Mesothelial cell of epicardium (in vitro differentiated cells): Measurements from ENCODE around the gene NUP155. TPM values are rescaled to one million over a fixed set of nuclear protein-coding genes. Genes with fewer than 3 reads are reported as not detected.

Experiments used
- DNase-seq, 2 experiments: peaks; one replicate each; pipeline ENCODE4 v3.0.0; 2021; ENCODE audit warnings: low spot score in 2 of 2; ENCODE audit not compliant: unreplicated experiment in 2 of 2
- H3K27ac Mint-ChIP-seq: 2 replicates; pipeline ENCODE4 v1.8.0; 2021; ENCODE audit warnings: mixed read lengths
- H3K27me3 Mint-ChIP-seq: 2 replicates; pipeline ENCODE4 v1.8.0; 2021; ENCODE audit warnings: low read depth, mixed read lengths
- H3K36me3 Mint-ChIP-seq: 2 replicates; pipeline ENCODE4 v1.8.0; 2021; ENCODE audit warnings: mixed read lengths
- H3K4me1 Mint-ChIP-seq: 2 replicates; pipeline ENCODE4 v1.8.0; 2021; ENCODE audit warnings: mixed read lengths
- H3K4me3 Mint-ChIP-seq: 2 replicates; pipeline ENCODE4 v1.8.0; 2021; ENCODE audit warnings: mild to moderate bottlenecking, moderate library complexity, mixed read lengths
- H3K9me3 Mint-ChIP-seq: 2 replicates; pipeline ENCODE4 v1.8.0; 2021; ENCODE audit warnings: mixed read lengths
- total RNA-seq: library from RNA; stranded (reverse); gene quantifications from 3 replicates; pipeline ENCODE4 v1.2.1, GENCODE V29; 2021
- TF ChIP-seq, protein P1 (sequence below): fragments of 200-600 bp; sonication (generic); IDR thresholded peaks from one replicate; pipeline ENCODE4 v1.5.0; 2021; ENCODE audit warnings: antibody characterized with exemption; ENCODE audit not compliant: unreplicated experiment

NUP155 gene
- total RNA-seq, 1 donor from 2014 or later, result 32.9 TPM

DNA sequence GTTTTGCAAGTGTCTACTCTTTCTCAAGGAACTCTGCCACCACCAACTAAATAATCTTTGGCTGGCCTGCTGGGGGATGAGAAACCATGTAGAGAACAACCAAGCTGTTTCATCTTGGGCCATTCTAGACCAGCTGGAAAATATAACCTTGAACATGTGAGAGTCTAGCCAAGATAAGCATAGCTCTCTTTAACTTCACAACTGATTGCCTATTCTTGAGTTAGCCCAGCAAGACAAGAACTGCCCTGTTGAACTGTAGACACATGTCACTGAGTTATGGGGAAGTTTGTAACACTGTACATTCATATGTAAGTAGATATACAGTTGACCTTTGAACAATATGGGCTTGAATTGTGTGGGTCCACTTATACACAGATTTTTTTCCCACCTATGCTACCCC, 44.4 kb downstream of the NUP155 start:
- no peaks in the 10 kb centered on the region for H3K9me3 Mint-ChIP-seq
- TF ChIP-seq, protein P1, sequence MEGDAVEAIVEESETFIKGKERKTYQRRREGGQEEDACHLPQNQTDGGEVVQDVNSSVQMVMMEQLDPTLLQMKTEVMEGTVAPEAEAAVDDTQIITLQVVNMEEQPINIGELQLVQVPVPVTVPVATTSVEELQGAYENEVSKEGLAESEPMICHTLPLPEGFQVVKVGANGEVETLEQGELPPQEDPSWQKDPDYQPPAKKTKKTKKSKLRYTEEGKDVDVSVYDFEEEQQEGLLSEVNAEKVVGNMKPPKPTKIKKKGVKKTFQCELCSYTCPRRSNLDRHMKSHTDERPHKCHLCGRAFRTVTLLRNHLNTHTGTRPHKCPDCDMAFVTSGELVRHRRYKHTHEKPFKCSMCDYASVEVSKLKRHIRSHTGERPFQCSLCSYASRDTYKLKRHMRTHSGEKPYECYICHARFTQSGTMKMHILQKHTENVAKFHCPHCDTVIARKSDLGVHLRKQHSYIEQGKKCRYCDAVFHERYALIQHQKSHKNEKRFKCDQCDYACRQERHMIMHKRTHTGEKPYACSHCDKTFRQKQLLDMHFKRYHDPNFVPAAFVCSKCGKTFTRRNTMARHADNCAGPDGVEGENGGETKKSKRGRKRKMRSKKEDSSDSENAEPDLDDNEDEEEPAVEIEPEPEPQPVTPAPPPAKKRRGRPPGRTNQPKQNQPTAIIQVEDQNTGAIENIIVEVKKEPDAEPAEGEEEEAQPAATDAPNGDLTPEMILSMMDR, result no peak
- no peak overlapping the region for H3K4me3 Mint-ChIP-seq
- no peaks in the 10 kb centered on the region for H3K27me3 Mint-ChIP-seq
- H3K36me3 Mint-ChIP-seq, result peaks cover 33% of the 10 kb centered on the region
- DNase-seq, result no peak
- no peak overlapping the region for H3K27ac Mint-ChIP-seq
- H3K4me1 Mint-ChIP-seq, result no peaks in the 10 kb centered on the region

DNA sequence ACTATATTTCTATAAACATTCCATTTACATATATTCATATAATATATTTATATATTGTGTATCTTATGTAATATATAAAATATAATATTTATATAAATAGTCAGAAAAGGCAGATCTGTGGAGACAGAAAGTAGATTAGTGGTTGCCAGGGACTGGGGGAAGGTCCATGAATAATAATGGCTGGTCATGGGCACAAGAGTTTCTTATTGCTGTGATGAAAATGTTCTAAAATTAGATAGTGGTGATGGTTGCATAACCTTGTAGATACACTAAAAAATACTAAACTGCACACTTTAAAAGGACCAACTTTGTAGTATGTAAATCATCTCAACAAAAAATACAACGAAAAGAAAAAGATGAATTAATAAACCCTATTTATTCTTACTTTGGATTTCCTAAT, 47.3 kb downstream of the NUP155 start:
- TF ChIP-seq, protein P1, result no peak
- Mint-ChIP-seq H3K4me1 (no peaks in the 10 kb centered on the region), H3K4me3 (no peak overlapping the region), H3K27me3 (no peaks in the 10 kb centered on the region), H3K27ac (no peak overlapping the region), H3K36me3 (peaks cover 41% of the 10 kb centered on the region), H3K9me3 (no peaks in the 10 kb centered on the region)
- no peak for DNase-seq

DNA sequence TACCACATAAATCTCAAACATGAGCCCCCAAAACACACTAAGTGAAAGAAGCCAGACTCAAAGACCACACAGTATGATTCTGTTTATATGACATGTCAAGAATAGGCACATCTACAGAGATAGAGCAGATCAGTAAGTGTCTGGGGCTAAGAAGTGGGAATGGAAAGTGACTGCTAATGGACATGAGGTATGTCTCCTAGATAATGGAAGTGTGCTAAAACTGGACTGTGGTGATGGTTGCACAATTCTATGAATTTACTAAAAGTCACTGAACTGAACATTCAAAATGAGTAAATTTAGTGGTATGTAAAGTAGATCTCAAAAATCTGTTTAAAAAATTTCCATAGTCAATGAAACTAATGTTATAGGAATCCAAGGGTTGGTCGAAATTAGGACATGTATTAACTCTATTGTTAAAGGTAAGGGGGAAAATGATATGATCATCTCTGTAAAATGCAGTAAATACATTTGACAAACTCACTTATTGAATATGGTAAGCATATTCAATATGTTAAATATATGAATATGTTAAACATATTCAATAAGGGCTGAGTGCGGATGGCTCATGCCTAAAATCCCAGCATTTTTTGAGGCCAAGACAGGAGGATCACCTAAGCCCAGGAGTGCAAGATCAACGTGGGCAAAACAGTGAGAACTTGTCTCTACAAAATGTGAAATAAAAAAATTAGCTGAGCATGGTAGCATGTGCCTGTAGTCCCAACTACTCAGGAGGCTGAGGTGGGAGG, 51.7 kb downstream of the NUP155 start:
- H3K36me3 Mint-ChIP-seq, result peaks cover 43% of the 10 kb centered on the region

DNA sequence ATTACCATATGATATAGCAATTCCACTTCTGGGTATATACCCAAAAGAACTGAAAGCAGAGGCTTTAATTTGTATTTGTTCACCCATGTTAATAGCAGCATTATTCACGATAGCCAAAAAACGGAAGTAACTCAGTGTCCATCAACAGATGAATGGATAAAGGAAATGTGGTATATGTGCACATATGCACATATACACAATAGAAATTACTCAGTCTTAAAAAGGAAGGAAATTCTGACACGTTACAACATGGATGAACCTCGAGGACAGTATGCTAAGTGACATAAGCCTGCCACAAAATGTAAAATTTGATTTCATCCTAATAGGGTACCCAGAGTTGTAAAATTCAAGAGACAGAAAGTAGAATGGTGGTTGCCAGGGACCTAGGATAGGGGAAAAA, 54.9 kb downstream of the NUP155 start:
- no peak overlapping the region for H3K27ac Mint-ChIP-seq

More for the DNA sequence above, 51.7 kb downstream of the NUP155 start:
- Mint-ChIP-seq H3K27me3 (no peaks in the 10 kb centered on the region), H3K9me3 (no peaks in the 10 kb centered on the region), H3K4me3 (no peak overlapping the region), H3K27ac (no peak overlapping the region), H3K4me1 (no peaks in the 10 kb centered on the region)
- TF ChIP-seq, protein P1, result no peak
- DNase-seq, result no peak

DNA sequence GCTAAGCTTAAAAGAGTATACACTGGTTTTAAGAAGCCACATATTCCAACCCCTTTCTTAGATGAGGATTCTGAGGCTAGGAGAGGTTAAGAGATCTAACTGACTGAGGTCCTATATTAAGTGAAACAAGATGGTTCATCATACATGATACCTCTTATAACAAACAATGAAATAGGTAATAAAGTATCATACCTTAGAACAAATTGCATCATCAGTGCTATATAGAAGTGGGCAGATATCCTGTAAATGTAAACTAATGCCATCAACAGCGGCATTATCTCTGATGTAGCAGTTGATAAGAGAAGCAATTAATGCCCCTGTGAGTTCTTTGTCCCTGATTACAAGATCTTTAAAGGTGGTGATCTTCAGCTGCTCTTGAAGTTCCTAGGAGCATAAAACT, 60.5 kb downstream of the NUP155 start:
- TF ChIP-seq, protein P1, result no peak
- Mint-ChIP-seq H3K4me1 (no peaks in the 10 kb centered on the region), H3K27ac (no peak overlapping the region), H3K4me3 (no peak overlapping the region), H3K36me3 (peaks cover 41% of the 10 kb centered on the region), H3K27me3 (no peaks in the 10 kb centered on the region), H3K9me3 (no peaks in the 10 kb centered on the region)
- DNase-seq, result no peak

More for the DNA sequence above, 54.9 kb downstream of the NUP155 start:
- H3K4me3 Mint-ChIP-seq, result no peak overlapping the region
- H3K9me3 Mint-ChIP-seq, result no peaks in the 10 kb centered on the region
- H3K4me1 Mint-ChIP-seq, result no peaks in the 10 kb centered on the region
- DNase-seq, result no peak
- H3K27me3 Mint-ChIP-seq, result no peaks in the 10 kb centered on the region
- peaks cover 48% of the 10 kb centered on the region for H3K36me3 Mint-ChIP-seq
- TF ChIP-seq, protein P1, result no peak
